K562 (cell line): ENCODE data around the gene GUCA2B. TPM values are rescaled to one million over a fixed set of nuclear protein-coding genes. Genes with fewer than 3 reads are reported as not detected.

ENCODE experiments used
- ATAC-seq: fragments of 200-7000 bp; cut with Tn5 transposase; 3 replicates; pipeline ENCODE4 v1.9.1; 2020; ENCODE audit warnings: moderate library complexity
- BruUV-seq: library from RNA; stranded (reverse); fragments of 400-500 nt; replicated peaks from 2 replicates; lab custom pipeline; 2021; lab: Mats Ljungman, UMichigan
- CTCF ChIA-PET: fragments of 300-600 bp; formaldehyde crosslinking; extraction: SDS; loops from one replicate; lab custom pipeline; 2021; ENCODE audit warnings: low intra/inter-chr PET ratio; lab: Yijun Ruan, JAX
- POLR2A ChIA-PET: fragments of 300-600, 350-650 bp; sonication (Branson Sonifier 250); formaldehyde crosslinking; extraction: SDS; loops from one replicate; lab custom pipeline; 2021; ENCODE audit warnings: antibody characterized with exemption, inconsistent platforms; lab: Yijun Ruan, JAX
- DNase-seq, 4 experiments: peaks; one replicate each; pipeline versions ENCODE4 v3.0.0 to v3.0.0-alpha.2; 2011 to 2018; ENCODE audit warnings: low spot score in 3 of 4, mixed read lengths in 3 of 4; ENCODE audit errors: extremely low read depth in 1 of 4
- FAIRE-seq: peaks from 2 replicates; lab custom pipeline; 2011; peaks lifted over from hg19 to GRCh38; lab: Jason Lieb, UNC
- H2AFZ ChIP-seq: 2 replicates; pipeline ENCODE4 v1.6.0; 2011; ENCODE audit warnings: low read depth, low read length, control low read depth, inconsistent platforms
- H3K27ac ChIP-seq: fragments of 200-600 bp; 3 replicates; pipeline ENCODE4 v1.8.0; 2011; ENCODE audit warnings: low read depth, mild to moderate bottlenecking, control low read depth, inconsistent platforms, low read length, moderate library complexity, mixed read lengths; ENCODE audit errors: extremely low read depth
- H3K27me3 ChIP-seq, 2 experiments: fragments of 300-600 bp in 1 of 2; 2 replicates in 1 of 2; 3 replicates in 1 of 2; pipeline versions ENCODE4 v1.6.0 to v1.8.0; 2011; ENCODE audit warnings: inconsistent platforms in 2 of 2, low read length in 2 of 2, mild to moderate bottlenecking in 1 of 2, mixed read lengths in 1 of 2, moderate library complexity in 1 of 2; ENCODE audit not compliant: control insufficient read depth in 2 of 2, insufficient read depth in 2 of 2
- H3K36me3 ChIP-seq: fragments of 300-600 bp; 3 replicates; pipeline ENCODE4 v1.8.0; 2011; ENCODE audit warnings: mild to moderate bottlenecking, low read length, inconsistent platforms; ENCODE audit not compliant: control insufficient read depth, insufficient read depth
- H3K4me1 ChIP-seq, 2 experiments: fragments of 200-600 bp in 1 of 2; replicated peaks in 1 of 2; 2 replicates in 1 of 2; 3 replicates in 1 of 2; pipeline versions ENCODE4 v1.5.1 to v1.8.0; 2011; ENCODE audit warnings: inconsistent platforms in 2 of 2, low read length in 2 of 2, mild to moderate bottlenecking in 1 of 2, mixed read lengths in 1 of 2, moderate library complexity in 1 of 2; ENCODE audit not compliant: control insufficient read depth in 2 of 2, insufficient read depth in 2 of 2
- H3K4me2 ChIP-seq: 2 replicates; pipeline ENCODE4 v1.6.1; 2011; ENCODE audit warnings: low read length, control low read depth, inconsistent platforms, mixed read lengths; ENCODE audit not compliant: insufficient read depth
- H3K4me3 ChIP-seq: fragments of 200-600 bp; sonication (generic), shearing (Covaris generic); 2 replicates; pipeline ENCODE4 v1.5.1; 2016; ENCODE audit warnings: control low read depth, inconsistent platforms
- H3K79me2 ChIP-seq: fragments of 200-600 bp; 3 replicates; pipeline ENCODE4 v1.8.0; 2011; ENCODE audit warnings: low read length, inconsistent platforms; ENCODE audit not compliant: control insufficient read depth, insufficient read depth
- H3K9ac ChIP-seq, 2 experiments: 2 replicates each; pipeline versions ENCODE4 v1.6.0 to v1.6.1; 2011; ENCODE audit warnings: low read depth in 2 of 2, low read length in 2 of 2, control low read depth in 1 of 2, inconsistent platforms in 1 of 2, mild to moderate bottlenecking in 1 of 2, mixed read lengths in 1 of 2; ENCODE audit not compliant: insufficient read depth in 1 of 2
- H3K9me1 ChIP-seq: one replicate; pipeline ENCODE4 v1.6.0; 2011; ENCODE audit warnings: inconsistent platforms, mild to moderate bottlenecking, low read length, moderate library complexity; ENCODE audit not compliant: control insufficient read depth, insufficient read depth
- H3K9me3 ChIP-seq: replicated peaks from 2 replicates; pipeline ENCODE4 v1.5.1; 2011; ENCODE audit warnings: low read depth, low read length, inconsistent platforms; ENCODE audit not compliant: control insufficient read depth, insufficient read depth
- H4K20me1 ChIP-seq: replicated peaks from 2 replicates; pipeline ENCODE4 v1.6.1; 2011; ENCODE audit warnings: low read length, inconsistent platforms, mixed read lengths; ENCODE audit not compliant: control insufficient read depth, insufficient read depth
- CBFB ChIP-seq: sonication (generic); formaldehyde crosslinking; IDR thresholded peaks from 2 replicates; pipeline ENCODE4 v1.4.0; 2020; ENCODE audit warnings: mild to moderate bottlenecking, missing genetic modification reagents
- CEBPG ChIP-seq, 3 experiments: fragments of 200-800 bp in 1 of 3; sonication (Bioruptor generic) in 1 of 3; sonication (generic) in 1 of 3; formaldehyde crosslinking in 1 of 3; IDR thresholded peaks in 2 of 3; conservative IDR thresholded peaks in 1 of 3; 2 replicates each; pipeline versions ENCODE4 v1.6.1 to v1.8.0; 2016 to 2022; ENCODE audit warnings: missing compliant biosample characterization in 2 of 3, missing genetic modification characterization in 2 of 3, mild to moderate bottlenecking in 1 of 3, missing genetic modification reagents in 1 of 3
- FUS ChIP-seq: fragments of 200-400 bp; formaldehyde crosslinking; optimal IDR thresholded peaks from 2 replicates; pipeline ENCODE3; 2017; ENCODE audit warnings: low read depth, low read length
- MYBL2 ChIP-seq, 2 experiments: fragments of 450-650 bp in 1 of 2; sonication (generic) in 1 of 2; formaldehyde crosslinking in 1 of 2; IDR thresholded peaks; 2 replicates each; pipeline versions ENCODE4 v1.6.1 to v1.8.1; 2017 to 2022; ENCODE audit warnings: borderline replicate concordance in 1 of 2, inconsistent platforms in 1 of 2, low read depth in 1 of 2, mild to moderate bottlenecking in 1 of 2, missing genetic modification reagents in 1 of 2, moderate library complexity in 1 of 2
- NFIX ChIP-seq: fragments of 250-450 bp; sonication (Bioruptor Pico); IDR thresholded peaks from 2 replicates; pipeline ENCODE4 v1.4.0; 2020; ENCODE audit warnings: low read depth, mild to moderate bottlenecking, moderate library complexity
- SNRNP70 ChIP-seq: fragments of 200-400 bp; formaldehyde crosslinking; optimal IDR thresholded peaks from 2 replicates; pipeline ENCODE3; 2017; ENCODE audit warnings: low read depth, low read length
- TBL1XR1 ChIP-seq, 2 experiments: IDR thresholded peaks; 2 replicates each; pipeline ENCODE4 v1.6.1; 2012; ENCODE audit warnings: improper control_type of control experiment in 2 of 2, low read length in 2 of 2, mild to moderate bottlenecking in 1 of 2
- ZNF146 ChIP-seq: IDR thresholded peaks from one replicate; pipeline ENCODE4 v1.6.1; 2018; ENCODE audit warnings: missing compliant biosample characterization; ENCODE audit not compliant: unreplicated experiment
- ZNF592 ChIP-seq: fragments of 450-650 bp; IDR thresholded peaks from 2 replicates; pipeline ENCODE4 v1.6.1; 2017; ENCODE audit warnings: antibody characterized with exemption, mild to moderate bottlenecking
- ZNF668 ChIP-seq: fragments of 250-450 bp; sonication (Bioruptor Pico); IDR thresholded peaks from 2 replicates; pipeline ENCODE4 v1.8.0; 2022; ENCODE audit warnings: mild to moderate bottlenecking, inconsistent platforms
- WGBS: fragments of 100-300 bp; shearing (Covaris generic); methylation state at CpG from one replicate; pipeline ENCODE4 v1.1.6; 2016; ENCODE audit warnings: low coverage, mixed read lengths; ENCODE audit not compliant: insufficient coverage; ENCODE audit errors: missing lambda C conversion rate; 5-methylcytosine and 5-hydroxymethylcytosine counted together
- in situ Hi-C: fragments of 300-500 bp; cut with MboI; formaldehyde crosslinking; loops from 4 replicates; pipeline ENCODE4 v1.15.0; 2018; ENCODE audit warnings: inconsistent platforms, mixed read lengths
- intact Hi-C: fragments of 100-400 bp; cut with micrococcal nuclease; formaldehyde crosslinking; loops from 2 replicates; pipeline ENCODE4 v1.14.2; 2022
- polyA plus RNA-seq, 8 experiments: library from polyadenylated mRNA; depleted of rRNA in 4 of 8; stranded (reverse) in 5 of 8; unstranded in 3 of 8; fragments of >200 nt; fragmentation: Nextera tagmentation in 2 of 8; fragmentation: Illumina TruSeq in 1 of 8; extraction: Ambion mirVana in 2 of 8; extraction: Trizol in 1 of 8; gene quantifications; 2 replicates each; pipeline versions ENCODE4 v1.2.1 to v1.2.3, GENCODE V29; 2011 to 2014; ENCODE audit warnings: inconsistent platforms in 1 of 8, missing spikeins in 1 of 8
- total RNA-seq, 7 experiments: library from RNA; depleted of rRNA in 6 of 7; stranded (reverse); fragments of >200 nt in 6 of 7; fragmentation: Illumina TruSeq in 2 of 7; extraction: Trizol in 2 of 7; gene quantifications; 2 replicates each; pipeline versions ENCODE4 v1.2.1 to v1.2.3, GENCODE V29; 2011 to 2021; ENCODE audit warnings: low replicate concordance in 1 of 7

The GUCA2B gene
- total and polyA plus RNA-seq, 9 of the 15 experiments (the other 6 are each of a cell fraction or from before 2014, with no cell fraction given), result not detected

- ChIA-PET CTCF (no interaction called here), POLR2A (no interaction called here)
- ATAC-seq, result no peak
- no peaks in the 10 kb centered on the region for H4K20me1 ChIP-seq
- DNase-seq, result no peak
- H3K79me2 ChIP-seq, result no peaks in the 10 kb centered on the region
- no TSS peak for BruUV-seq
- H3K27me3 ChIP-seq, result no peaks in the 10 kb centered on the region
- H3K4me2 ChIP-seq, result no peak overlapping the region
- no peak overlapping the region for H3K4me3 ChIP-seq
- no peak overlapping the region for H3K9ac ChIP-seq
- 92% methylated on average over 6 of the region's 6 CpGs for WGBS
- H3K4me1 ChIP-seq, result no peaks in the 10 kb centered on the region
- no peak overlapping the region for H3K27ac ChIP-seq
- intact Hi-C loops, result no loop called here
- no peak for FAIRE-seq
- H2AFZ ChIP-seq, result no peak overlapping the region
- in situ Hi-C loops, result no loop called here
- no peak for TF ChIP-seq CEBPG (CRISPR knock-in tag; IDR thresholded peaks at IDR 0.05)
- no peak for TF ChIP-seq CEBPG (tag; conservative IDR thresholded peaks at IDR 0.05 in 1 of 2, IDR thresholded peaks at IDR 0.05 in 1 of 2)
- no peak for TF ChIP-seq ZNF668
- no peak for TF ChIP-seq ZNF592
- no peak for TF ChIP-seq ZNF146 (CRISPR knock-in tag)
- no peak for TF ChIP-seq FUS
- no peak for TF ChIP-seq CBFB (CRISPR knock-in tag)
- no peak for TF ChIP-seq MYBL2 (IDR thresholded peaks at IDR 0.05; ENCODE audit: low read depth)
- TF ChIP-seq MYBL2 (CRISPR knock-in tag; IDR thresholded peaks at IDR 0.05; ENCODE audit: borderline replicate concordance), result no peak
- TF ChIP-seq TBL1XR1 (IDR thresholded peaks at IDR 0.05; ENCODE audit: low read length in 2 of 2), result no peak
- TF ChIP-seq SNRNP70, result no peak
- no peak for TF ChIP-seq NFIX (CRISPR knock-in tag)
- no peaks in the 10 kb centered on the region for H3K9me1 ChIP-seq
- no peaks in the 10 kb centered on the region for H3K9me3 ChIP-seq
- peaks cover 76% of the 10 kb centered on the region for H3K36me3 ChIP-seq
Measured at GRCh38 chr1:42189931-42190853, 37.0 kb downstream of the GUCA2B start.
